ENCODE measurements around the gene GH1.

GH1 gene

DNA sequence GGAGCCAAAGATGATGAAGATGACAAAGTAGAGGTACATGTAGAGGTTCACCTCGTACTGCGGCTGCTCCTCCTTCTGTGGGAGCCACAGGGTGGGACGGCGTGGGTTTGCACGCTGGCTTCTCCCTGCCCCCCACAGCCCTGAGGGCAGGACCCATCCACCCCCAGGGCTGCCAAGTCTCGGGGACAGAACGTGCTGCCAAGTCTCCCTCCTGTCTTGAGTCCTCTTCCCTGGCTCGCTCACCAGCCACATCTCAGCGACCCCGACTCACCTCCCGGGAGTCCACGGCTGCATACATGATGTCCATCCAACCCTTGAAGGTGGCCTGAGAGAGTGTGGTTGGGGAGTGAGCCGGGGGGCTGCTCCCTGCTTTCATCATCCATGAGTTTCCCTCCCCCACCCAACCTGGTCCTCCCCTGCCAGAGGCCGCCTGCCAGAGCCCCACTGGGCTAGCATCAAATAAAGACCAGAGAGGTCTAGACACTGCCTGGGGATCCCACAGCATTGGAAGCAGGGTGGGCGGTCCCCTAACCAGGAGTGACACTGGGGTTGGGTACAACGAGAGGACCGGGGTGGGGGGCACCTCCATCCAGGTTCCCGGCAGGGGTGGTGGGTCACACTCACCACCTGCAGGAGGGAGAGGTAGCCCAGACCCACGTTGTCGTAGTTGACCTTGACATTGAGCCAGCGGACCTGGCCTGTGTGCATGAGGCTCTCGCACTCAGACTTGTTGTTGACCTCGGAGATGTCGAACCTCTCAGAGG lies 26.3 kb upstream of the GH1 start:
- DNase-seq, result no peak

DNA sequence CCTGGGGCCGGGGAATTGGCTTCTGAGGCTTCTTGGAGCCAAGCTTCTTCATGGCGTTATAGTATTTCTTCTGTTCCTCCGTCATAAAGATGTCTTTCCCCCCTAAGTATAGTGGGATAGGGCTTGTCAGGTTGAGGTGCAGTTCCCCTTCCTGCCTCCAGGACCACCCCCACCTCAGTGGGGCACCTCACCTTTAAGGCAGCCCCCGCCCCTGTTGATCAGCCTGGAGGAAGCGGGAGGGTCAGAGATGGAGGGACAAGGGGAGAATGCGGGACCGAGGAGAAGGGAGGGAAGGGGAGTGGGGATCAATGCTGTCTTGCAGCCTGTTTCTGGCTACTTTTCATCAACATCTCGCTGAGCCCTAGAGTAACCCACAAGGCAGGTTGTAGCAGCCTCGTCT lies 25.1 kb upstream of the GH1 start:
- no peak for DNase-seq

GRCh38 chr17:63942309-63942985 lies 23.8 kb upstream of the GH1 start:
- DNase-seq, result no peak

DNA sequence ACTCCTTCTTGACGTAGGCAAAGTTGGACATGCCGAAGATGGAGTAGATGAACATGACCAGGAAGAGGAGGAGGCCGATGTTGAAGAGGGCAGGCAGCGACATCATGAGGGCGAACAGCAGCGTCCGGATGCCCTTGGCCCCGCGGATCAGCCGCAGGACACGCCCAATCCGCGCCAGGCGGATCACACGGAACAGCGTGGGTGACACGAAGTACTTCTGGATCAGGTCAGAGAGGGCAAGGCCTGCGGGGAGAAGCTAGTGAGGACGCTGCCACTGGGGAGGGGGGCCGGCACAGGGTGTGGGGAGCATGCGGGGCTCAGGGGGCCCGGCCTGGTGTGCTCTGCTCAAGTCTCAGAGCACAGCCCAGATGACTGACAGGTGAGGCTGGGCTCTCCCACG lies 23.1 kb upstream of the GH1 start:
- DNase-seq, result no peak

DNA sequence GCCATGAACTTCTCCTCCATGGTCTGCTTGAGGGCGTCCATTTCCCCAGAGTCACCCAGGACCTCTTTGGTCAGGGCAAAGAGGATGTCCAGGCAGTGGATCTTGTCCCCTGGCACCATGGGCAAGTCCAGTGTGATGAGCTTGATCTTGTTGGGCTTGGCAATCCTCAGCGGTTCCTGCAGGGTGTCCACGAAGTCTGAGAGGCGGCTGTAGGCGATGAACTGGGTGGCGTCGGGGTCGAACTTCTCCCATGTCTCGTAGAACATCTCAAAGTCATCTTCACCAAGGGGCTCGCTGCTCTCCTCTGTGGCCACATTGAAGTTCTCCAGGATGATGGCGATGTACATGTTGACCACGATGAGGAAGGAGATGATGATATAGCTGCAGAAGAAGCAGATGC lies 22.5 kb upstream of the GH1 start:
- DNase-seq, result no peak

- no peak for DNase-seq
Measured at GRCh38 chr17:63940584-63940983, 21.9 kb upstream of the GH1 start.

DNA sequence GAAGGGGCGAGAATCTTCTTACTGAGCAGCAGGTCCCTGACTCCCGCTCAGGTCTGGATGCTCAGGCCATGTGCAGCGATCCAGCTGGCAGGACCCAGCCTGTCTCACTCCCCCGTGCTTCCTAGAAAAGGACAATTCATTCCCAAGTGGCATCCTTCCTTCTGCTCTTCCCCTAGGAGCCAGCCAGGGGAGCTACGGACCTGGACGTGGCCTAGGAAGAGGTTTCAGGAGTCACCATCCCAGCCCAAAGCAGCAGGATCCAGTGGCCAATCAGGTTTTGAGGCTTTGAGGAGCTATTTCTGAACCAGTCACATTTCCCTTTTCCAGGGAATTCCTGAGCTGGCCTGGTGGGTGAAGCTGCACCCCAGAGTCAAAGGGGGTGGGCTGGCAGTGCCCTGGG lies 21.2 kb upstream of the GH1 start:
- DNase-seq, result no peak

- DNase-seq, result no peak
Measured at GRCh38 chr17:63939401-63939800, 20.8 kb upstream of the GH1 start.

- DNase-seq, result no peak
Measured at GRCh38 chr17:63937920-63938319, 19.3 kb upstream of the GH1 start.

DNA sequence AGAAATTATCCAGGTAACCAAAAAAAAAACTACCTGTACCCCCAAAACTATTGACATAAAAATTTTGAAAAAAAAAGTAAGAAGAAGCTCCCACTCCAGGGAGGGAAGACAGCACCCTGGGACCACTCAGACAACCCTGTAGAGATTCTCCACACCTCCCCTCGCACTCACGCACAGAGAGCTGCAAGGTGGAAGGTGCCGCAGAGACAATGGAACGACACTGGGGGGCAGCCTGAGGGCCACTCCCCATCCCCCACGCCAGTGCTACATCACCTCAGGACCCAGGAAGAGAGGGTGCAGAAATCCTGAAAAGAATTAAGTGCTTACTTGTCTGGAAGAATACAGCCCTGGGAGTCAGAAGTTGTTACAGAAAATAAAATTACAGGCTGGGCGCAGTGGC lies 18.7 kb upstream of the GH1 start:
- DNase-seq, result no peak

GRCh38 chr17:63934183-63935112 lies 15.8 kb upstream of the GH1 start:
- DNase-seq, result no peak

DNA sequence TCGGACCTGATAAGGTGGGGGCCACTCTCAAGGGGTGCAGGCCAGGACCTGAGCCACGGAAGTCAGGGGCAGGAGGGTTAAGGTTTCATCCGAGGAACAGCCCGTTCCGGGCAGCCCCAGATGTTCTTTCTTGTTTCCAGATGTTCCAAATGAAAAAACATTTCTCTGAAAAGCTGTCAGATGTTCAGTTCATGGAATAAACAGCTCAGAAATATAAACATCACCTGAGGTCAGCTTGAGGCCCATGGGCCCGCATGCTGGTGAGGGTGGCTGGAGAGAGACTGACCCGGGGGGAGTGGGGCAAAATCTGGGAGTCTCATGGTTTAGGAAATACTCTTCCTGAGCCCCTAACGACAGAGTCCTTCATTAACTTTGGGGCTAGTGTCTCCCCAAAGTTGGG lies 15.0 kb upstream of the GH1 start:
- DNase-seq, result no peak

GRCh38 chr17:63932721-63933120 lies 14.1 kb upstream of the GH1 start:
- no peak for DNase-seq

DNA sequence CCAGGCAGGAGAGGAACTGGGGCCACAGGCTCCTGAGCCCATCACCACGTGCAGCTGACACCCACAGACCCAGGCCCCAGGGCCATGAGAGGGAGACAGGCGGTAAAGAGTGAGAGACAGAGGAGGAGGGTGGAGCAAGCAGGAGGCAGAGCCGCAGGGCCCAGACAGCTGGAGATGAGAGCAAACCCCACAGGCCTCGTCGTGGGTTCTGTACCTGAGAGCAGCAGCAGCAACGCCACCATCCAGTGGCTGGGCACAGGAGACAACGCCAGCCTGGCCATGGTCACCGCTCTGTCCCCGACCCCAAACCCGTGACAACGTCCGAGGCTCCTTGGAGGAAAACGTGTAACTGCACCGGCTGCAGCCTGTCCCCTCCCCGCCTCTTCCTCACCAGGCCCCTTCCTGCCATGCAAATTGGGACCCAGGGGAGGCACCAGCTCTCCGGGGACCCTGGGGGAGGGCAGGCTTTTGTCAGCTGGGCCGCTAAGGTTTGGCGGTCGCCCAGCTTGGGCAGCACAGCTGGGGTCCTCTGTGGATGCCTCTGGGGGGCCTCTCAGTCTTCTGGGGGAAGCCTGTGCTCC lies 13.4 kb upstream of the GH1 start, which contains the start of gene CD79B:
TSS of gene CD79B (minus strand) at position 351 of the 581 bp plus-strand sequence. CDS start at position 281, 70 bp downstream.
- no peak for DNase-seq

DNA sequence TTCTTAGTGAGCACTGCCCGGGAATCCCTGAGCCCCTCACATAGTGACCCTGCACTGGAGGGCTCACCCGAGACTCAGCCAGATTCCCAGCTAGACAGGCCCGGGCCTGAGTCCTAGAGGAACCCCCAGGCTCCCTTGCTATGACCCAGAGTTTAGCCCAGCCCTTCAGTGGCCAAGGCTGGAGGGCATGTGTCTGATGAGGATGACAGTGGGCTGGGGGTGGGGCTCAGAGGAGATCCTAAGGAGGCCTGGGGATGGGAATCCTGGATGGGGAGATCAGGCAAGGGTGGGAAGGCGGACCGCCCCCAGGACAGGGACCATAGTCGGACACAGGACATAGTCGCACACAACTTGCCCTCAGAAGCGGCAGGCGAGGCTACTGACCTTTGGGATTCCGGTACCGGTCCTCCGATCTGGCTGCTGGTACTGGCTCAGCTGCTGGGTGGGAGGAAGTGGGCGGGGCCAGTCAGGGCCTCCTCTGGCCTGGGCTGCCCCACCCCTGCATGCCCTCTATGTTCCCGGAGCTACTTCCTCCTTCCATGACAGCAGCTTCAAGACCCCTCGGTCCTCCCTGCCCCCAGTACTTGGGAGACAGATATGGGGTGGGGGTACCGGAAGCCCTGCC lies 12.4 kb upstream of the GH1 start:
- DNase-seq, result no peak

DNA sequence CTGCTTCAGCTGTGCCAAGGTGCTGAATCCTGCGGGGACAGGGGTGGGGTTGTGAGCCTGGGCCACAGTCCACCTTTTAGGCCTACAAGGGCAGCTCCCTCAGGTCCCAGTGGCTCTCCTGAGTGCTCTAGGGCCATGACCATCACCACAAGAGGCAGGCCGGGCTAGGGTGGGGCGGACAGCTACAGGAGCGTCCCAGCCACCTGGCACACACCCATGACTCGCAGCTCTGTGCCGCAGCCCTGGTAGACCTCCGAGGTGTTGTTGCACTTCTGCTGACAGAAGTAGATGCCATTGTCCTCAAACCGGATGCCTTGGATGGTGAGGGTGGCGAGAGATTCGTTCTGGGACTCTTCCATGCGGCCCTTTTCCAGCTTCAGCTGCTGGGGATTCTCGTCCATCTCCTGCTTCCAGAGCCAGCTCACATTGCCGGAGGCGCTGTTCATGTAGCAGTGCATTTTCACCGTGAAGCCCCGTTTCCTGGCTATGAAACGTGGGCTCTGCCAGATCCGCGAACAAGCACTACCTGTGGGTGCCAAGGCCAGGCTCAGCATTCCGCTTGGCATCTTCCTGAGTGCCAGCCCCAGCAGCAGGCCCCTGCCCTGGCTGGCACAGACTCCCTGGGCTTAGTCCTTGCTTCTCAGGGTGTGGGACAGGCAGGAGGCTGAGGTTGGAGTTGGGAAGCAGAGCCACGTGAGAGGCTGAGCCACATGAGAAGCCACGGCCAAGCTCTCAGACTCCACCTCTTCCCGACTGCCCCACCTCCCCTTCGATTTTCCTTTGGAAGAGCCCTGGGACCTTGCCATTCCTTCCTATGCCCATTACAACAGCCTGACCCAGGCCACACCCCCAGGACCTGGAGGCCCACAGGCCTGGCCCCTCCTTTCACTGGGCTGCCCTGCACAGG lies 11.5 kb upstream of the GH1 start:
- DNase-seq, result no peak

DNA sequence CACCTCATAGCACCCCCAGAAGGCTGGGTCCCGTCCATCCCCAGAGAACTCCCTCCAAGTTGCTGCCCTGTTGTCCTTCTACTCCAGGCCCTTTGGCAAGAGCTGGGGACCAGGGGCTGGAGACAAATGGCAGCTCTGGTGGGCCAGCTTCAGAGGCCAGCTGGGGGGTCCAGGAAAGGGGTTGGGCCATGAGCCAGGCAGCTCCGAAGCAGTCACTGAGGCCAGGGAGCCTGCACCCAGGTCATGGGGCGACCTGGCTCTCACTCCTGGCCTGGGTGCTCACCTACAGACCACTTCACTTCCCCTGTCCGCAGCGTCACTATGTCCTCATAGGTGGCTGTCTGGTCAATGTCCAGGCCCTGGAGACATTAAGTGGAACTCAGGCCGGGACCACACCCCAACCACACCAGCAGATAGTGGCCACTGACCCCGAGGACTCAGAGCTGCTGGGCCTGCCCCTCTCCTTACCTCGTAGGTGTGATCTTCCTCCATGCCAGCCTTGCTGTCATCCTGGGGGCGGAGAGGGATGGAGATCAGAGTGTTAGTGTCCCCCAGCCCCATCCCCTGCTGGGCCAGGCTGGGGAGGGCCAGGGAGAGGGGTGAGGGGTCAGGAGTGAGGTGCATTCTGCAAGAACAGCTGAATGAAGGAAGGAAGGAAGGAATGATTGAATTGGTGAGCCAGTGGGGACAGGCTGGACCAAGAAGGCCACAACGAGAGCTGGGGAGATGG lies 10.5 kb upstream of the GH1 start:
- DNase-seq, result no peak

DNA sequence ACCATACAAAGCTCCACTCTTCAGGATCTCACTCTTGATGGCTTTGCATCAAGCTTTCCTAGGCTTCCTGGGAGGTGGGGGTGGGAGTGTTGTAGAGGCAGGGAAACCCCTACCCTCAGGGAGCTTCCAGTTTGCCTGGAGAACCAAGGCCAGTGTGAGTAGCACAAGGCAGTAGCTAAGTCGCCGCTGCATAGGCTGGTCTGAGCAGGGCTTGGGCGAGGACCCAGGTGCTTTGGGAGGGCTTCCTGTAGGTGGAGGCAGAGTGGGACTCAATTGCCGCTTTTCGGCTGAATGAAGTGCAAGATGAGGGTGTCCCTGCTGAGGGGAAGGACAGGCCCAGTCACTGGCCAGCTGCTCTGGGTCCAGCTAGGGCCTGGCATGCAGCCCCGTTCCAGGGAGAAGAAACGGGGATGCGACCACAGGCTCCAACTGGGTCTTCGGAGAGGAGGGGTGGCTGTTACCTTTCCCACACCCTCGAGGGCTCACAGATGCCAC lies 9.6 kb upstream of the GH1 start:
- no peak for DNase-seq

- no peak for DNase-seq
Measured at GRCh38 chr17:63927464-63928171, 9.0 kb upstream of the GH1 start.

GRCh38 chr17:63926164-63926563 lies 7.5 kb upstream of the GH1 start:
- no peak for DNase-seq
